ENCODE data around the gene MCF2L. TPM values are rescaled to one million over a fixed set of nuclear protein-coding genes. Genes with fewer than 3 reads are reported as not detected.

Gene MCF2L
- total and polyA plus RNA-seq, 10 of the 15 experiments (the other 5 are each of a cell fraction or from before 2014, with no cell fraction given), result 0.06 to 1.1 (median 0.21) TPM; not detected in 2

GRCh38 chr13:113080901-113081521 lies 112.0 kb downstream of the MCF2L start:
- ChIA-PET CTCF (no interaction called here), POLR2A (no interaction called here), SMC1A (ENCODE audit: uncharacterized antibody, unreplicated experiment) (no interaction called here), RAD21 (ENCODE audit: unreplicated experiment) (no interaction called here)
- Histone ChIP-seq H3K27me3 (replicated peaks in 1 of 2; ENCODE audit: control insufficient read depth in 2 of 2, insufficient read depth in 2 of 2, low read length in 1 of 2) (no peaks in the 10 kb centered on the region), H3K36me3 (ENCODE audit: control insufficient read depth in 2 of 2, insufficient read depth in 2 of 2, low read length in 1 of 2) (no peaks in the 10 kb centered on the region), H3K4me2 (ENCODE audit: control insufficient read depth, insufficient read depth) (no peak overlapping the region), H3K4me3 (no peak overlapping the region), H3K9ac (ENCODE audit: control insufficient read depth, insufficient read depth, low read length) (no peak overlapping the region), H2AFZ (ENCODE audit: control insufficient read depth, low read depth, low read length) (no peak overlapping the region), H3K4me1 (ENCODE audit: control insufficient read depth, insufficient read depth, low read length) (no peaks in the 10 kb centered on the region), H4K20me1 (ENCODE audit: control insufficient read depth, insufficient read depth) (no peaks in the 10 kb centered on the region), H3K9me3 (replicated peaks; ENCODE audit: control insufficient read depth, insufficient read depth, low read length) (no peaks in the 10 kb centered on the region), H3K79me2 (ENCODE audit: control insufficient read depth, insufficient read depth, low read length) (no peaks in the 10 kb centered on the region), H3K27ac (ENCODE audit: control insufficient read depth, insufficient read depth) (no peak overlapping the region)
- intact Hi-C loops (cut with micrococcal nuclease; ENCODE audit: unreplicated experiment) (no loop called here), in situ Hi-C loops (cut with MboI) (no loop called here)
- 41% methylated on average over 25 of the region's 25 CpGs for WGBS (ENCODE audit: insufficient coverage, insufficient replicate concordance, low lambda C conversion rate, missing lambda C conversion rate)
- no peak for DNase-seq (ENCODE audit: low read depth, low spot score)
- FAIRE-seq, result no peak
- no TSS peak for BruUV-seq (replicated peaks)
- TF ChIP-seq TARDBP (IDR thresholded peaks at IDR 0.05; ENCODE audit: borderline replicate concordance) (no peak), SIX5 (IDR thresholded peaks at IDR 0.05; ENCODE audit: low read depth, low read length, severe bottlenecking) (no peak), ZNF384 (IDR thresholded peaks at IDR 0.05; ENCODE audit: borderline replicate concordance, low read depth, low read length) (no peak)
- ATAC-seq, result no peak

GRCh38 chr13:113082198-113083021 lies 113.4 kb downstream of the MCF2L start:
- Histone ChIP-seq H3K4me3 (no peak overlapping the region), H3K36me3 (ENCODE audit: control insufficient read depth in 2 of 2, insufficient read depth in 2 of 2, low read length in 1 of 2) (no peaks in the 10 kb centered on the region), H3K4me1 (ENCODE audit: control insufficient read depth, insufficient read depth, low read length) (no peaks in the 10 kb centered on the region), H3K27me3 (replicated peaks in 1 of 2; ENCODE audit: control insufficient read depth in 2 of 2, insufficient read depth in 2 of 2, low read length in 1 of 2) (no peaks in the 10 kb centered on the region), H2AFZ (ENCODE audit: control insufficient read depth, low read depth, low read length) (no peak overlapping the region), H4K20me1 (ENCODE audit: control insufficient read depth, insufficient read depth) (no peaks in the 10 kb centered on the region), H3K79me2 (ENCODE audit: control insufficient read depth, insufficient read depth, low read length) (no peaks in the 10 kb centered on the region), H3K9me3 (replicated peaks; ENCODE audit: control insufficient read depth, insufficient read depth, low read length) (no peaks in the 10 kb centered on the region), H3K27ac (ENCODE audit: control insufficient read depth, insufficient read depth) (no peak overlapping the region), H3K4me2 (ENCODE audit: control insufficient read depth, insufficient read depth) (no peak overlapping the region), H3K9ac (ENCODE audit: control insufficient read depth, insufficient read depth, low read length) (no peak overlapping the region)
- no peak for DNase-seq (ENCODE audit: low read depth, low spot score)
- no TSS peak for BruUV-seq (replicated peaks)
- WGBS (ENCODE audit: insufficient coverage, insufficient replicate concordance, low lambda C conversion rate, missing lambda C conversion rate), result 40% methylated on average over 26 of the region's 26 CpGs
- ChIA-PET CTCF (no interaction called here), SMC1A (ENCODE audit: uncharacterized antibody, unreplicated experiment) (no interaction called here), RAD21 (ENCODE audit: unreplicated experiment) (no interaction called here), POLR2A (no interaction called here)
- intact Hi-C loops (cut with micrococcal nuclease; ENCODE audit: unreplicated experiment) (no loop called here), in situ Hi-C loops (cut with MboI) (no loop called here)
- FAIRE-seq, result no peak
- ATAC-seq, result no peak
- TF ChIP-seq POLR2AphosphoS2 (IDR thresholded peaks at IDR 0.05; ENCODE audit: low read depth, low read length) (no peak), SMARCA5 (IDR thresholded peaks at IDR 0.05) (no peak), DPF2 (IDR thresholded peaks at IDR 0.05) (no peak), EED (IDR thresholded peaks at IDR 0.05; ENCODE audit: low read depth) (no peak), RBBP5 (conservative IDR thresholded peaks at IDR 0.05) (no peak), EGR1 (IDR thresholded peaks at IDR 0.05; ENCODE audit: borderline replicate concordance in 1 of 2, low read depth in 2 of 2, low read length in 2 of 2) (no peak), MYC (IDR thresholded peaks at IDR 0.05; ENCODE audit: insufficient read depth, insufficient read length, insufficient replicate concordance, low read length, severe bottlenecking) (no peak), ZNF207 (IDR thresholded peaks at IDR 0.05; ENCODE audit: borderline replicate concordance) (no peak), TCF12 (IDR thresholded peaks at IDR 0.05; ENCODE audit: low read depth, low read length) (no peak), RELB (IDR thresholded peaks at IDR 0.05; ENCODE audit: low read depth) (no peak), PML (IDR thresholded peaks at IDR 0.05; ENCODE audit: low read length) (no peak), JUND (IDR thresholded peaks at IDR 0.05; ENCODE audit: low read depth, low read length) (no peak)
